ENCODE results near the gene LRP1B. TPM values are rescaled to one million over a fixed set of nuclear protein-coding genes. Genes with fewer than 3 reads are reported as not detected.

Gene LRP1B
- total and polyA plus RNA-seq, 2 of the 8 experiments (the other 6 are each of a cell fraction or from before 2014, with no cell fraction given): 0.03 TPM; not detected in 1

- no peak for TF ChIP-seq CHD7 (IDR thresholded peaks at IDR 0.05; ENCODE audit: insufficient replicate concordance, low read length)
- no peak for TF ChIP-seq CTCF (IDR thresholded peaks at IDR 0.05; ENCODE audit: control extremely low read depth in 1 of 3, insufficient read depth in 1 of 3, low read depth in 1 of 3, low read length in 3 of 3)
- no peak for TF ChIP-seq SIN3A (conservative IDR thresholded peaks at IDR 0.05 in 1 of 2, IDR thresholded peaks at IDR 0.05 in 1 of 2; ENCODE audit: low read depth in 1 of 2, low read length in 2 of 2)
- TF ChIP-seq HDAC6 (IDR thresholded peaks at IDR 0.05; ENCODE audit: low read depth, low read length): no peak
- TF ChIP-seq SIRT6 (IDR thresholded peaks at IDR 0.05; ENCODE audit: low read length): no peak
- no peak for TF ChIP-seq NANOG (IDR thresholded peaks at IDR 0.05; ENCODE audit: insufficient read depth, low read depth, low read length, poor library complexity, severe bottlenecking)
- no peak for TF ChIP-seq CBX8 (IDR thresholded peaks at IDR 0.05; ENCODE audit: borderline replicate concordance, low read depth, low read length)
- TF ChIP-seq KDM1A (IDR thresholded peaks at IDR 0.05; ENCODE audit: borderline replicate concordance, low read length): no peak
- no peak for TF ChIP-seq POU5F1 (IDR thresholded peaks at IDR 0.05; ENCODE audit: low read depth, low read length)
Measured at GRCh38 chr2:141694180-141694579, 436.6 kb downstream of the LRP1B start (continued).

All from H1 (cell line).